Sigmoid colon (tissue), 7 donors: Measurements from ENCODE around the gene EDDM13. TPM values are rescaled to one million over a fixed set of nuclear protein-coding genes. Genes with fewer than 3 reads are reported as not detected.

Experiments
- DNase-seq: peaks from one replicate; pipeline ENCODE4 v3.0.0-alpha.2; 2019
- H3K27ac ChIP-seq, 4 donors: fragments of 200-600 bp; sonication (generic); one replicate each; pipeline ENCODE4 v1.5.1; 2016 to 2019; ENCODE audit warnings: mild to moderate bottlenecking in 1 of 4
- H3K27me3 ChIP-seq, 3 donors: fragments of 200-600 bp; sonication (generic); one replicate each; pipeline ENCODE4 v1.5.1; 2019; ENCODE audit warnings: mild to moderate bottlenecking in 1 of 3
- H3K36me3 ChIP-seq, 4 donors: fragments of 200-600 bp; sonication (generic); one replicate each; pipeline ENCODE4 v1.5.1; 2016 to 2019
- H3K4me1 ChIP-seq, 4 donors: fragments of 200-600 bp; sonication (generic); one replicate each; pipeline ENCODE4 v1.5.1; 2017 to 2019
- H3K4me3 ChIP-seq, 4 donors: fragments of 200-600 bp; sonication (generic); one replicate each; pipeline ENCODE4 v1.5.1; 2017 to 2019; ENCODE audit warnings: mild to moderate bottlenecking in 2 of 4, moderate library complexity in 1 of 4
- H3K9me3 ChIP-seq, 4 donors: fragments of 200-600 bp in 3 of 4; sonication (generic) in 3 of 4; one replicate each; pipeline versions ENCODE4 v1.5.1 to v1.6.1; 2013 to 2019
- EP300 ChIP-seq, 4 donors: sonication (generic); formaldehyde crosslinking; IDR thresholded peaks; one replicate each; pipeline ENCODE4 v1.6.1; 2017; ENCODE audit warnings: antibody characterized with exemption in 4 of 4
- POLR2A ChIP-seq, 2 donors: fragments of 450-650 bp; IDR thresholded peaks; one replicate each; pipeline ENCODE4 v1.6.1; 2016; ENCODE audit warnings: antibody characterized with exemption in 2 of 2, mild to moderate bottlenecking in 2 of 2, moderate library complexity in 2 of 2
- POLR2AphosphoS5 ChIP-seq, 4 donors: sonication (generic); formaldehyde crosslinking; IDR thresholded peaks; one replicate each; pipeline ENCODE4 v1.6.1; 2017; ENCODE audit warnings: antibody characterized with exemption in 4 of 4
- WGBS, 2 donors: extraction: QIAGEN DNeasy Blood & Tissue Kit; methylation state at CpG; one replicate each; pipeline ENCODE4 v1.1.7; 2013; 5-methylcytosine and 5-hydroxymethylcytosine counted together
- intact Hi-C: fragments of 100-400 bp; cut with DNase I; formaldehyde crosslinking; loops from one replicate; pipeline ENCODE4 v1.15.1; 2023
- polyA plus RNA-seq, 3 donors: library from polyadenylated mRNA; stranded (reverse); fragments of 200-250 nt; gene quantifications; one replicate each; pipeline ENCODE4 v1.2.3, GENCODE V29; 2013
- total RNA-seq, 4 donors: library from RNA; depleted of rRNA; stranded (reverse); fragments of >200 nt; gene quantifications; one replicate each; pipeline ENCODE4 v1.1.0, GENCODE V29; 2016
- TF ChIP-seq, protein P1 (sequence below), 4 experiments: fragments of 450-650 bp in 3 of 4; fragments of 200-600 bp in 1 of 4; IDR thresholded peaks; one replicate each; pipeline ENCODE4 v1.5.1; 2016 to 2019; ENCODE audit warnings: antibody characterized with exemption in 4 of 4, mild to moderate bottlenecking in 3 of 4, moderate library complexity in 2 of 4
- donor health status: healthy with polysubstance abuse.
- donor health status: Bipolar disorder and iron deficiency.
- donor health status: healthy.

Gene EDDM13
- total and polyA plus RNA-seq, 7 donors, result 0.32 to 10.8 TPM; not detected in 5

DNA sequence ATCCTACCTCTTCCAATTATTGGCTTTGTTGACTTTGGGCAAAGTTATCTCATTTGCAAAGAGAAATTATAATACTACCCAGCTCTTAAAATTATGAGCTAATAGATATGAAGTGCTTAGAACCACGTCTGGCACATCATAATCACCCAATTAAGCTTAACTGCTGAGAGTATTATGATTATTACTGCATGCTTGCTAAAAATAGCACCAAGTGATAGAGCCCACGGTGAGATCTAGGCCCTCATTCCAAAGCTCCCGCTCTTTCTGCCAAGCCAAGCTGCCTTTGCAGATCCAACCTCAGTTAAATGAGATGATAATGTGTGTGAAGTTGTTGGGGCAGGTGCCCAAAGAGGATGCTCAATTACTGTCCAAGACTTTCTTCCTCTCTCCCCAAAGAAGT is 6.5 kb upstream of the EDDM13 start:
- Histone ChIP-seq H3K27me3 (no peaks in the 10 kb centered on the region), H3K27ac (no peak overlapping the region), H3K4me1 (no peaks in the 10 kb centered on the region), H3K9me3 (no peaks in the 10 kb centered on the region), H3K4me3 (no peak overlapping the region), H3K36me3 (no peaks in the 10 kb centered on the region)
- WGBS, 2 donors, result 59 to 67% methylated on average over 3 of the region's 3 CpGs
- no peak for DNase-seq
- intact Hi-C loops, result no loop called here
- TF ChIP-seq POLR2A (IDR thresholded peaks at IDR 0.05) (no peak), POLR2AphosphoS5 (IDR thresholded peaks at IDR 0.05) (no peak), EP300 (IDR thresholded peaks at IDR 0.05) (no peak)
- TF ChIP-seq, protein P1, sequence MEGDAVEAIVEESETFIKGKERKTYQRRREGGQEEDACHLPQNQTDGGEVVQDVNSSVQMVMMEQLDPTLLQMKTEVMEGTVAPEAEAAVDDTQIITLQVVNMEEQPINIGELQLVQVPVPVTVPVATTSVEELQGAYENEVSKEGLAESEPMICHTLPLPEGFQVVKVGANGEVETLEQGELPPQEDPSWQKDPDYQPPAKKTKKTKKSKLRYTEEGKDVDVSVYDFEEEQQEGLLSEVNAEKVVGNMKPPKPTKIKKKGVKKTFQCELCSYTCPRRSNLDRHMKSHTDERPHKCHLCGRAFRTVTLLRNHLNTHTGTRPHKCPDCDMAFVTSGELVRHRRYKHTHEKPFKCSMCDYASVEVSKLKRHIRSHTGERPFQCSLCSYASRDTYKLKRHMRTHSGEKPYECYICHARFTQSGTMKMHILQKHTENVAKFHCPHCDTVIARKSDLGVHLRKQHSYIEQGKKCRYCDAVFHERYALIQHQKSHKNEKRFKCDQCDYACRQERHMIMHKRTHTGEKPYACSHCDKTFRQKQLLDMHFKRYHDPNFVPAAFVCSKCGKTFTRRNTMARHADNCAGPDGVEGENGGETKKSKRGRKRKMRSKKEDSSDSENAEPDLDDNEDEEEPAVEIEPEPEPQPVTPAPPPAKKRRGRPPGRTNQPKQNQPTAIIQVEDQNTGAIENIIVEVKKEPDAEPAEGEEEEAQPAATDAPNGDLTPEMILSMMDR (IDR thresholded peaks at IDR 0.05), result no peak

DNA sequence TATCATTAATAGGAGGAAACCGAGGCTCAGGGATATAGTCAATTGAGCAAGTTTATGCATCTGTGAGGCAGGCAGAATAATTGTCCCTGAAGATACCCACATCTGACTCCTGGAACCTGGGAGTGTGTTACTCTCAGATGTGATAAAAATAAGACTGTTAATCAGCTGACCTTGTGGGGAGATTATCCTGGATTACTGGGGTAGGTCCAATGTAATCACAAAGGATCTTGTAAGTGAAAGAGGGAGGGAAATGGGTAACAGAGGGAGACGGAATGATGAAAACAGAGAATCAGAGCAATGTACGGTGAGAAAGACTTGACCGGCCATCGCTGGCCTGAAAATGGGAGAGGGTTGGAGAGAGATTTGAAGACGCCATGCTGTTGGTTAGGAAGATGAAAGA is 3.2 kb upstream of the EDDM13 start:
- no peak for DNase-seq
- Histone ChIP-seq H3K27me3 (no peaks in the 10 kb centered on the region), H3K4me1 (no peaks in the 10 kb centered on the region), H3K4me3 (no peak overlapping the region), H3K9me3 (no peaks in the 10 kb centered on the region), H3K27ac (no peak overlapping the region), H3K36me3 (no peaks in the 10 kb centered on the region)
- intact Hi-C loops, result no loop called here
- WGBS, 2 donors, result 87 to 96% methylated on average over 6 of the region's 6 CpGs
- TF ChIP-seq, protein P1 (IDR thresholded peaks at IDR 0.05), result no peak
- TF ChIP-seq POLR2A (IDR thresholded peaks at IDR 0.05), result no peak
- no peak for TF ChIP-seq EP300 (IDR thresholded peaks at IDR 0.05)
- TF ChIP-seq POLR2AphosphoS5 (IDR thresholded peaks at IDR 0.05), result no peak

DNA sequence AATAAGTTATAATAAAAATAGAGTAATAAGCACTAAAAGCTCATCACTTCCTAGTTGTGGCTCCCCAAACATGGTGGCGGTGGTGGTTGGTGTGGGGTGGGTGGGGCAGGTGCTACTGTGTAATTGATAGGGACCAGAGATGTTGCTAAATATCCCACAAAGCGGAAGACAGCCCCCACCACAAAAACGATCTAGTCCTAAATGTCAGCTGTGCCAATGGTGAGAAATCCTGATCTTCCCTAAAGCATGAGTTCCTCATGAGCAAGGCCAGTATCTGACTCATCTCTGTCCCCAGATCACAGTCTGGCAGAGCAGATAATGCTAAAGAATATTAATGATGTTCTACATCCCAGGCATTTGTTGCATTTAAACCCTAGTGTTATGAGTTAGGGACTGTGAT is 1.9 kb upstream of the EDDM13 start:
- no peak for DNase-seq
- H3K4me3 ChIP-seq, result no peak overlapping the region
- TF ChIP-seq POLR2AphosphoS5 (IDR thresholded peaks at IDR 0.05), result no peak
- TF ChIP-seq, protein P1 (IDR thresholded peaks at IDR 0.05), result no peak
- no peak for TF ChIP-seq EP300 (IDR thresholded peaks at IDR 0.05)
- no peak for TF ChIP-seq POLR2A (IDR thresholded peaks at IDR 0.05)
- no peaks in the 10 kb centered on the region for H3K4me1 ChIP-seq
- intact Hi-C loops, result no loop called here
- no peaks in the 10 kb centered on the region for H3K36me3 ChIP-seq
- H3K9me3 ChIP-seq, result no peaks in the 10 kb centered on the region
- H3K27ac ChIP-seq, result no peak overlapping the region
- no peaks in the 10 kb centered on the region for H3K27me3 ChIP-seq
- WGBS, 2 donors, result 79 to 88% methylated on average over 3 of the region's 3 CpGs

DNA sequence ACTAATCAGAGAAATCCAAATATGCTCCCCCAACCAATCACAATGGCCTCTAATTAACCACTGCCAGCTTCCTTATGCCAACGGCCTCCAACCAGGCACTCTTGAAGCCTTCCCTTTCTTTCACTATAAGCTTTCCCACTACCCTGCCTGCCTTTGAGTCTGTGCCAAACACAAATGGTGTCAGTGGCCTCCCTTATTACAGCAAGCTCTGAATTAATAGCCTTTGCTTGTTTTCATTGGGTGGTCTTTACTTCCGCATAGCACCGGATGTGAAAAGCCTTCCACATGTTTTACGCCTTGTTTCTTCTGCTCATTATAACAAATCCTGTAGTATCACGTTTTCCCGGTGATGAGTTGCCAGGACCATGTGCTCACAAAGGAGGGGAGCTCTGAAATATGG is 1.4 kb upstream of the EDDM13 start:
- no peak for TF ChIP-seq POLR2AphosphoS5 (IDR thresholded peaks at IDR 0.05)
- Histone ChIP-seq H3K27me3 (no peaks in the 10 kb centered on the region), H3K4me3 (no peak overlapping the region), H3K36me3 (no peaks in the 10 kb centered on the region), H3K9me3 (no peaks in the 10 kb centered on the region), H3K4me1 (no peaks in the 10 kb centered on the region), H3K27ac (no peak overlapping the region)
- WGBS, 2 donors, result 81 to 92% methylated on average over 6 of the region's 6 CpGs
- DNase-seq, result no peak
- intact Hi-C loops, result no loop called here

DNA sequence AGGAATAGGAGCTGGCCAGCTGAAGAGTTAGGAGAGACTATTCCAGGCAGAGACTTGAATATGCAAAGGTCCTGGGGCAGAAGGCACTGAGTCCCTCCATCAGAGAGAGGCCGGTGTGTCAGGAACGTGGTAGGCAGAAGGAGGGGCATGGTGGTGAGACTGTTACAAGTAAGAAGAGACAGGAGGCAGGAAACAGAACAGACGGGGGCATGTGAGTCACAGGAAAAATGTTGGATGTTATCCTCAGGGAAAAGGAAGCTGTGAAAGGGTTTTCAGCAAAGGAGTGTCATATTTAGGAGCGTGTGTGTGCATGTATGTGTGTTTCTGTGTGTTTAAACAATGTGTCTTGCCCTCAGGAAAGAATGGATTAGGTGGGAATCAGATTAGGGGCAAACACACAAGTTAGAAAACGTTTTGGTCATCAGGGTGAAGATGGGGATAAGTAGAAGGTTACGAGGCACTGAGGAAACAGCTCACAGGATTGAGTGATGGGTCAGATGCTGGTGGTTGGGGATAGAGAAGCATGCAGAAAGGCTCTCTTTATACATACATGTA is 1.1 kb downstream of the EDDM13 start:
- Histone ChIP-seq H3K27ac (no peak overlapping the region), H3K9me3 (no peaks in the 10 kb centered on the region), H3K27me3 (no peaks in the 10 kb centered on the region), H3K4me3 (no peak overlapping the region), H3K36me3 (no peaks in the 10 kb centered on the region), H3K4me1 (no peaks in the 10 kb centered on the region)
- no peak for DNase-seq
- intact Hi-C loops, result no loop called here
- TF ChIP-seq POLR2A (IDR thresholded peaks at IDR 0.05), result no peak
- TF ChIP-seq EP300 (IDR thresholded peaks at IDR 0.05), result no peak
- TF ChIP-seq, protein P1 (IDR thresholded peaks at IDR 0.05), result no peak
- TF ChIP-seq POLR2AphosphoS5 (IDR thresholded peaks at IDR 0.05), result no peak
- 64 to 65% methylated on average over 6 of the region's 6 CpGs for WGBS, 2 donors
